Measurements from ENCODE around the gene DGKK.

DGKK gene

GRCh38 chrX:50431623-50432022 is 39.0 kb downstream of the DGKK start:
- no peaks in the 10 kb centered on the region for H3K9me3 ChIP-seq (ENCODE audit: control insufficient read depth, insufficient read depth, low read length)
- H3K4me1 ChIP-seq (ENCODE audit: control insufficient read depth, insufficient read depth, low read length), result no peaks in the 10 kb centered on the region; the same call in 1 of the 2 replicates
- no CpG with 5 or more reads among the region's 3 CpGs for WGBS (ENCODE audit: insufficient coverage, insufficient read length)
- no peak overlapping the region for H3K27ac ChIP-seq (ENCODE audit: low read length)
- no peak overlapping the region for H3K4me3 ChIP-seq (ENCODE audit: low read length)
- H3K27me3 ChIP-seq (ENCODE audit: control insufficient read depth, insufficient read depth, low read length), result no peaks in the 10 kb centered on the region
- H3K36me3 ChIP-seq (ENCODE audit: control insufficient read depth, insufficient read depth, low read length), result no peaks in the 10 kb centered on the region
- DNase-seq (ENCODE audit: low read depth, low spot score), result no peak

GRCh38 chrX:50430917-50431575 is 39.6 kb downstream of the DGKK start:
- H3K4me1 ChIP-seq (ENCODE audit: control insufficient read depth, insufficient read depth, low read length), result no peaks in the 10 kb centered on the region; the same call in 1 of the 2 replicates
- no CpG with 5 or more reads among the region's 5 CpGs for WGBS (ENCODE audit: insufficient coverage, insufficient read length)

GRCh38 chrX:50428174-50428573 is 42.5 kb downstream of the DGKK start:
- WGBS (ENCODE audit: insufficient coverage, insufficient read length), result no CpG with 5 or more reads among the region's 1 CpG
- Histone ChIP-seq H3K27me3 (ENCODE audit: control insufficient read depth, insufficient read depth, low read length) (no peaks in the 10 kb centered on the region), H3K27ac (ENCODE audit: low read length) (no peak overlapping the region), H3K36me3 (ENCODE audit: control insufficient read depth, insufficient read depth, low read length) (no peaks in the 10 kb centered on the region), H3K9me3 (ENCODE audit: control insufficient read depth, insufficient read depth, low read length) (no peaks in the 10 kb centered on the region), H3K4me3 (ENCODE audit: low read length) (no peak overlapping the region), H3K4me1 (ENCODE audit: control insufficient read depth, insufficient read depth, low read length) (no peaks in the 10 kb centered on the region; the same call in 1 of the 2 replicates)
- DNase-seq (ENCODE audit: low read depth, low spot score), result no peak

More at GRCh38 chrX:50430917-50431575, 39.6 kb downstream of the DGKK start:
- H3K4me3 ChIP-seq (ENCODE audit: low read length), result no peak overlapping the region
- no peaks in the 10 kb centered on the region for H3K27me3 ChIP-seq (ENCODE audit: control insufficient read depth, insufficient read depth, low read length)
- H3K27ac ChIP-seq (ENCODE audit: low read length), result no peak overlapping the region
- H3K36me3 ChIP-seq (ENCODE audit: control insufficient read depth, insufficient read depth, low read length), result no peaks in the 10 kb centered on the region
- no peaks in the 10 kb centered on the region for H3K9me3 ChIP-seq (ENCODE audit: control insufficient read depth, insufficient read depth, low read length)
- DNase-seq (ENCODE audit: low read depth, low spot score), result no peak

- no CpG with 5 or more reads among the region's 2 CpGs for WGBS (ENCODE audit: insufficient coverage, insufficient read length)
- Histone ChIP-seq H3K27me3 (ENCODE audit: control insufficient read depth, insufficient read depth, low read length) (no peaks in the 10 kb centered on the region), H3K4me3 (ENCODE audit: low read length) (no peak overlapping the region), H3K27ac (ENCODE audit: low read length) (no peak overlapping the region), H3K9me3 (ENCODE audit: control insufficient read depth, insufficient read depth, low read length) (no peaks in the 10 kb centered on the region), H3K4me1 (ENCODE audit: control insufficient read depth, insufficient read depth, low read length) (no peaks in the 10 kb centered on the region), H3K36me3 (ENCODE audit: control insufficient read depth, insufficient read depth, low read length) (no peaks in the 10 kb centered on the region)
- no peak for DNase-seq (ENCODE audit: low read depth, low spot score)
Measured at GRCh38 chrX:50407976-50408375, 62.6 kb downstream of the DGKK start.

GRCh38 chrX:50403903-50404302 is 66.7 kb downstream of the DGKK start:
- Histone ChIP-seq H3K27me3 (ENCODE audit: control insufficient read depth, insufficient read depth, low read length) (no peaks in the 10 kb centered on the region), H3K27ac (ENCODE audit: low read length) (no peak overlapping the region), H3K4me3 (ENCODE audit: low read length) (no peak overlapping the region)

GRCh38 chrX:50402886-50403285 is 67.7 kb downstream of the DGKK start:
- Histone ChIP-seq H3K27me3 (ENCODE audit: control insufficient read depth, insufficient read depth, low read length) (no peaks in the 10 kb centered on the region), H3K27ac (ENCODE audit: low read length) (no peak overlapping the region), H3K9me3 (ENCODE audit: control insufficient read depth, insufficient read depth, low read length) (no peaks in the 10 kb centered on the region), H3K4me1 (ENCODE audit: control insufficient read depth, insufficient read depth, low read length) (no peaks in the 10 kb centered on the region), H3K4me3 (ENCODE audit: low read length) (no peak overlapping the region), H3K36me3 (ENCODE audit: control insufficient read depth, insufficient read depth, low read length) (no peaks in the 10 kb centered on the region)
- WGBS (ENCODE audit: insufficient coverage, insufficient read length), result no CpG with 5 or more reads among the region's 3 CpGs
- DNase-seq (ENCODE audit: low read depth, low spot score), result no peak

More at GRCh38 chrX:50403903-50404302, 66.7 kb downstream of the DGKK start:
- no peaks in the 10 kb centered on the region for H3K36me3 ChIP-seq (ENCODE audit: control insufficient read depth, insufficient read depth, low read length)
- DNase-seq (ENCODE audit: low read depth, low spot score), result no peak
- H3K9me3 ChIP-seq (ENCODE audit: control insufficient read depth, insufficient read depth, low read length), result no peaks in the 10 kb centered on the region
- no peaks in the 10 kb centered on the region for H3K4me1 ChIP-seq (ENCODE audit: control insufficient read depth, insufficient read depth, low read length)
- no CpG with 5 or more reads among the region's 5 CpGs for WGBS (ENCODE audit: insufficient coverage, insufficient read length)

- WGBS (ENCODE audit: insufficient coverage, insufficient read length), result no CpG with 5 or more reads among the region's 2 CpGs
- H3K27me3 ChIP-seq (ENCODE audit: control insufficient read depth, insufficient read depth, low read length), result no peaks in the 10 kb centered on the region
- DNase-seq (ENCODE audit: low read depth, low spot score), result no peak
Measured at GRCh38 chrX:50393902-50394301, 76.7 kb downstream of the DGKK start.

GRCh38 chrX:50386520-50386919 is 84.1 kb downstream of the DGKK start:
- no peaks in the 10 kb centered on the region for H3K9me3 ChIP-seq (ENCODE audit: control insufficient read depth, insufficient read depth, low read length)
- H3K36me3 ChIP-seq (ENCODE audit: control insufficient read depth, insufficient read depth, low read length), result no peaks in the 10 kb centered on the region
- DNase-seq (ENCODE audit: low read depth, low spot score), result no peak
- H3K4me3 ChIP-seq (ENCODE audit: low read length), result no peak overlapping the region
- WGBS (ENCODE audit: insufficient coverage, insufficient read length), result no CpG with 5 or more reads among the region's 2 CpGs
- no peak overlapping the region for H3K27ac ChIP-seq (ENCODE audit: low read length)
- H3K4me1 ChIP-seq (ENCODE audit: control insufficient read depth, insufficient read depth, low read length), result no peaks in the 10 kb centered on the region
- H3K27me3 ChIP-seq (ENCODE audit: control insufficient read depth, insufficient read depth, low read length), result no peaks in the 10 kb centered on the region

More at GRCh38 chrX:50393902-50394301, 76.7 kb downstream of the DGKK start:
- no peaks in the 10 kb centered on the region for H3K9me3 ChIP-seq (ENCODE audit: control insufficient read depth, insufficient read depth, low read length)
- H3K4me1 ChIP-seq (ENCODE audit: control insufficient read depth, insufficient read depth, low read length), result no peaks in the 10 kb centered on the region
- no peaks in the 10 kb centered on the region for H3K36me3 ChIP-seq (ENCODE audit: control insufficient read depth, insufficient read depth, low read length)
- H3K4me3 ChIP-seq (ENCODE audit: low read length), result no peak overlapping the region
- no peak overlapping the region for H3K27ac ChIP-seq (ENCODE audit: low read length)

- no peaks in the 10 kb centered on the region for H3K27me3 ChIP-seq (ENCODE audit: control insufficient read depth, insufficient read depth, low read length)
- H3K4me3 ChIP-seq (ENCODE audit: low read length), result no peak overlapping the region
- no CpG with 5 or more reads among the region's 5 CpGs for WGBS (ENCODE audit: insufficient coverage, insufficient read length)
- H3K4me1 ChIP-seq (ENCODE audit: control insufficient read depth, insufficient read depth, low read length), result no peaks in the 10 kb centered on the region
- no peak overlapping the region for H3K27ac ChIP-seq (ENCODE audit: low read length)
- H3K9me3 ChIP-seq (ENCODE audit: control insufficient read depth, insufficient read depth, low read length), result no peaks in the 10 kb centered on the region
- DNase-seq (ENCODE audit: low read depth, low spot score), result no peak
- no peaks in the 10 kb centered on the region for H3K36me3 ChIP-seq (ENCODE audit: control insufficient read depth, insufficient read depth, low read length)
Measured at GRCh38 chrX:50381729-50382415, 88.8 kb downstream of the DGKK start.

GRCh38 chrX:50375481-50376267 is 95.0 kb downstream of the DGKK start:
- H3K9me3 ChIP-seq (ENCODE audit: control insufficient read depth, insufficient read depth, low read length), result no peaks in the 10 kb centered on the region
- WGBS (ENCODE audit: insufficient coverage, insufficient read length), result no CpG with 5 or more reads among the region's 9 CpGs
- no peak overlapping the region for H3K4me3 ChIP-seq (ENCODE audit: low read length)
- no peak overlapping the region for H3K27ac ChIP-seq (ENCODE audit: low read length)
- H3K4me1 ChIP-seq (ENCODE audit: control insufficient read depth, insufficient read depth, low read length), result no peaks in the 10 kb centered on the region
- no peaks in the 10 kb centered on the region for H3K27me3 ChIP-seq (ENCODE audit: control insufficient read depth, insufficient read depth, low read length)
- no peaks in the 10 kb centered on the region for H3K36me3 ChIP-seq (ENCODE audit: control insufficient read depth, insufficient read depth, low read length)
- no peak for DNase-seq (ENCODE audit: low read depth, low spot score)

Data from iPS DF 6.9 (cell line).